ENCODE results near the gene LRRC32.

LRRC32 gene

GRCh38 chr11:76638270-76639197, 32.0 kb downstream of the LRRC32 start:
- Mint-ChIP-seq H3K4me3 (no peak overlapping the region), H3K36me3 (no peaks in the 10 kb centered on the region), H3K9me3 (no peaks in the 10 kb centered on the region), H3K4me1 (no peaks in the 10 kb centered on the region), H3K27ac (no peak overlapping the region), H3K27me3 (peaks cover 14% of the 10 kb centered on the region)

DNA sequence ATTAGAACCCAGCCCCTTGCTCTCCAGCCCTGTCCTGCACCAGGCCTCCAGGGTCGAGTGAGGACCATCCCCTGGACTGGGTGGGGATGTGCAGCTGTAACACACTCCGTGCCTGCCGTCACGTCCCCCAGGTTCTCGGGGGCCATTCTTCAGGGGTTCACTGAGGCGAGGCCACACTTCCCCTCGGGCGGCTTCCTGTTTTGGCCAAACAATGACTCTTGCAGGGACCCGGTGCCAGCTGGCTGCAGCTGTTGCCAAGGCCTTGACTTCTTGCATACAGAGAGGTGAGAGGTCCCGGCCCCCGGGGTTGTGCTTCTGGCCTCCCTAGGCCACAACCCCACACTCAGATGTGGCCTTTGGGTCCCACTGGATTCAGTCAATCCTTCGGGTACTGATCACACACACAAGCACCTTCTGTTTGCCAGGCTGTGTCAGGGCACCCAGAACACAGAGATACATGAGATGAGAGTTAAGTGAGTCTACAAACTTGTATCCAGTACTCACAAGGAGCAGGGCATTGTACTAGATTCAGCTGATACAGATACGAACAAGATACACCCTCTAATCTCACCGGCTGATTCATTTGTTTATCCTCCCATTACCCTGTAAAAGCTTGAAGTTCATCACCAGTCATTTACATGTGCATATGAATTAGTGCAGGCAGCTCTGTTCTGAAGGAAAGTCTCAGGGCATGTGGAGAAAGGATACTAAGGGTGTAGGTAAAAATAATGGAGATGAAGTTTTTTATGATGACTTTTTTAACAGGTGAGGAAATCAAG, 32.9 kb downstream of the LRRC32 start:
- Mint-ChIP-seq H3K27ac (no peak overlapping the region), H3K4me3 (no peak overlapping the region), H3K4me1 (no peaks in the 10 kb centered on the region), H3K9me3 (no peaks in the 10 kb centered on the region), H3K36me3 (no peaks in the 10 kb centered on the region), H3K27me3 (peaks cover 14% of the 10 kb centered on the region)

DNA sequence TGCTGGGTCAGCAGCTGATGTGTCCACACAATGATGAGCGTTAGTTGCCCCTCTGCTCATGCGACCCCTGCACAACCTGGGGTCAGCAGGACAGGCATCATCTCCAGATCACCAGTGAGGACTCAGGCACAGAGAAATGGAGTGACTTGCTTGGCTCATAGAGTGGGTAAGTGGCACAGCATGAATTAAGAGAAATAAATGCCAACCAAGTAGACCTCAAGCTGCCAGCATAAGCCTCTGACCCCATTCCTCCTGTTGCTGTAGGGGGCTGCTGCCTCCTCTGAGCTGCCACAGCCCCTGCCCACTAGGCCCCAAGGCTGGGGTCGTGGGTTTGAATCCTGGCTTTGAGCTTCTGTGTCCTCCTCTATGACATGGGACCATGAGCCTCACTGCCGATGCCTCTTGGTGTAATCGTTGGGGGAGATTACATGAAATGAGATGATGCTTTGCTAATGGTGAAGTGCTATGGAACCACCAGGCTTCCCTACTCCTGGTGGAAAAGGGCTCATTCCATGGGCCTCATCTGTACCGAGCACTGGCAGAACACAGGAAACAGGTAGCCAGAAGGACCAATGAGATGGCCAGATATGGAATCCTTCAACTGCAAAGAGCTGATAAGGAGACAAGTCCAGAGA, 33.6 kb downstream of the LRRC32 start:
- H3K27ac Mint-ChIP-seq, result no peak overlapping the region

DNA sequence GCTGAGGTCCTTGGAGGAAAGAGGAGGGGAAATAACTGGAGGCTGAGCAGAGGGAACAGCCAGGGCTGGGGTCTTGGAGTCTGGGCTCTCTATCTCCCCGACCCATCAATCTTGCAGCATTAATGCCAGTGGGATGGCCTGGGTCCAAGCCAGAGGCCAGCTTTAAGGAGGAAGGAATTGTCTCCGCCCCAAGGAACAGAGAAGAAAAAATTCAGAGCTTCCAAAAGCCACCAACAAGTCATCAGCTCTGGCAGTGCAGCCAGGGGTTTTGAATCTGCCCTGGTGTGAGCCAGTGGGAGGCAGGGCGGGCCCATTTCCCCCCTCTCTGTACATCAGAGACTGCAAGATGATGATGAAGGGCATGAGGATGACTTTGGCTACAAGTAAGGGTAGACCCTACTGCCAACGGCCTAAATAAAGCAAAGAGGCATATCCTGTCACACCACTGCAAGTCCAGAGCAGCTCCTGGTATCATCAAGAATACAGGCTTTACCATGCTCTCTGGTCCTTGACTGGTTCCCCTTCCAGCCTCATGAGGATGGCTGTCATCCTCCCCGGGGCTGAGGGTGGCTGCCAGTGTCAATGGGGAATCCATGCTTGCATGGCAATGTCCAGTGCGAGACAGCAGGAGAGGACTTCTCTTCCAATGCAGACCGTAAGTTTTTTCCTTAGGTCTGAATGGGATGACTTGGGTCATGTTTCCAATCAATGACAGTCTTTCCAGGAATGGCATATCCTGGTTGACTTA, 34.4 kb downstream of the LRRC32 start:
- H3K27me3 Mint-ChIP-seq, result peaks cover 9% of the 10 kb centered on the region

More for the DNA sequence above, 33.6 kb downstream of the LRRC32 start:
- Mint-ChIP-seq H3K4me1 (no peaks in the 10 kb centered on the region), H3K4me3 (no peak overlapping the region), H3K36me3 (no peaks in the 10 kb centered on the region), H3K9me3 (no peaks in the 10 kb centered on the region), H3K27me3 (peaks cover 12% of the 10 kb centered on the region)

GRCh38 chr11:76634886-76635285, 35.7 kb downstream of the LRRC32 start:
- Mint-ChIP-seq H3K36me3 (no peaks in the 10 kb centered on the region), H3K9me3 (no peaks in the 10 kb centered on the region), H3K27me3 (peaks cover 9% of the 10 kb centered on the region), H3K27ac (no peak overlapping the region), H3K4me3 (no peak overlapping the region), H3K4me1 (peaks cover 5% of the 10 kb centered on the region)

More for the DNA sequence above, 34.4 kb downstream of the LRRC32 start:
- H3K27ac Mint-ChIP-seq, result no peak overlapping the region
- no peaks in the 10 kb centered on the region for H3K36me3 Mint-ChIP-seq
- H3K4me3 Mint-ChIP-seq, result no peak overlapping the region
- no peaks in the 10 kb centered on the region for H3K4me1 Mint-ChIP-seq
- no peaks in the 10 kb centered on the region for H3K9me3 Mint-ChIP-seq

DNA sequence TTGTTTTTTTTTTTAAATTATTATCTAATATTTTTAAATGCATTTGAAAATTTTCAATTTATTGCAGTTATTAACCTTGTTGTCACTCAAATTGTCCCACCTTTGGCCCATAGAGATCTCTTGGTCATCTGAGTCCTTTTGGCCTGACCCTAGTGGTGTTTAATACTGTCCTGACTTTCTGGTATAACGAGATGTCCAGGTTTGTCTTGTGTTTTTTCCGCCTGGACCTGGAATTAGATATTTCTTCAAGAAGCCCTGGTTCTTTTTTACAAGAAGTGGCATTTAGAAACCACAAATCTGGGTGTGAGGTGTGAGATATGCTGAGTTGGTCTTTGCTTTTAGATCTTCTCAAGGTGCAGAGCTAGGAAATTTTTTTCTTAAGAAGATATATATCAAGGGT, 38.1 kb downstream of the LRRC32 start:
- H3K9me3 Mint-ChIP-seq, result no peaks in the 10 kb centered on the region
- peaks cover 5% of the 10 kb centered on the region for H3K4me1 Mint-ChIP-seq
- H3K36me3 Mint-ChIP-seq, result no peaks in the 10 kb centered on the region

GRCh38 chr11:76631566-76632308, 38.8 kb downstream of the LRRC32 start:
- Mint-ChIP-seq H3K36me3 (no peaks in the 10 kb centered on the region), H3K27ac (no peak overlapping the region), H3K27me3 (no peaks in the 10 kb centered on the region), H3K4me3 (no peak overlapping the region), H3K9me3 (no peaks in the 10 kb centered on the region), H3K4me1 (peaks cover 5% of the 10 kb centered on the region)

More for the DNA sequence above, 38.1 kb downstream of the LRRC32 start:
- Mint-ChIP-seq H3K27me3 (no peaks in the 10 kb centered on the region), H3K27ac (no peak overlapping the region), H3K4me3 (no peak overlapping the region)

DNA sequence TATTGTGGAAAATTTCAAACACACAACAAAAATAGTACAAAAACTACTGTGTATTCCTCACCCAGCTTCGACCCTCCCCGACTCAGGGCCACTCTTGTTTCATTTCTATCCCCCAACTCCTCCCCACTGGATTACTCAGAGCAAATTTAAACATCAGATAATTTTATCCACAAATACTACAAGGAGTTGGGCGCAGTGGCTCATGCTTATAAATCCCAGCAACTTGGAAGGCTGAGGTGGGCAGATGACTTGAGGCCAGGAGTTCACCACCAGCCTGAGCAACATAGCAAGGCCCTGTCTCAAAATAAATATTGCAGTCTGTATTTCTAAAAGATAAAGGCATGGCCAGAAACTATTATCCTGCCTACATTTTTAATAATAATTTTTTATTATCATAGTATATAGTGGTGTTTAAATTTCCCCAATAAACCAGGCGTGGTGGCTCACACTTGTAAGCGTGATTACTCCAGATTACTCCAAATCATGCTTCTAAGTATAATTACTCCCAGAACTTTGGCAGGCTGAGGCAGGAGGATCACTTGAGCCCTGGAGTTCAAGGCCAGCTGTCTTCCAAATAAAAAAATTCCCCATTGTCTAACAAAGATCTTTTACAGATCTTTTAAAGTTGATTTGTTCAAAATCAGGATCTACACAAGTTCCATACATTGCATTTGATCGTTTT, 39.8 kb downstream of the LRRC32 start:
- no peaks in the 10 kb centered on the region for H3K36me3 Mint-ChIP-seq
- H3K27me3 Mint-ChIP-seq, result no peaks in the 10 kb centered on the region
- no peak overlapping the region for H3K27ac Mint-ChIP-seq
- peaks cover 5% of the 10 kb centered on the region for H3K4me1 Mint-ChIP-seq
- H3K4me3 Mint-ChIP-seq, result no peak overlapping the region
- H3K9me3 Mint-ChIP-seq, result no peaks in the 10 kb centered on the region

GRCh38 chr11:76629853-76630599, 40.5 kb downstream of the LRRC32 start:
- H3K4me1 Mint-ChIP-seq, result peaks cover 5% of the 10 kb centered on the region
- no peak overlapping the region for H3K4me3 Mint-ChIP-seq
- peaks cover 2% of the 10 kb centered on the region for H3K27me3 Mint-ChIP-seq
- no peak overlapping the region for H3K27ac Mint-ChIP-seq
- H3K36me3 Mint-ChIP-seq, result peaks cover 1% of the 10 kb centered on the region
- H3K9me3 Mint-ChIP-seq, result peaks cover 5% of the 10 kb centered on the region

- peaks cover 1% of the 10 kb centered on the region for H3K36me3 Mint-ChIP-seq
- peaks cover 6% of the 10 kb centered on the region for H3K9me3 Mint-ChIP-seq
- H3K4me1 Mint-ChIP-seq, result peaks cover 5% of the 10 kb centered on the region
- H3K4me3 Mint-ChIP-seq, result no peak overlapping the region
- no peak overlapping the region for H3K27ac Mint-ChIP-seq
- H3K27me3 Mint-ChIP-seq, result peaks cover 2% of the 10 kb centered on the region
These were observed 41.3 kb downstream of the LRRC32 start for GRCh38 chr11:76629116-76629852.

DNA sequence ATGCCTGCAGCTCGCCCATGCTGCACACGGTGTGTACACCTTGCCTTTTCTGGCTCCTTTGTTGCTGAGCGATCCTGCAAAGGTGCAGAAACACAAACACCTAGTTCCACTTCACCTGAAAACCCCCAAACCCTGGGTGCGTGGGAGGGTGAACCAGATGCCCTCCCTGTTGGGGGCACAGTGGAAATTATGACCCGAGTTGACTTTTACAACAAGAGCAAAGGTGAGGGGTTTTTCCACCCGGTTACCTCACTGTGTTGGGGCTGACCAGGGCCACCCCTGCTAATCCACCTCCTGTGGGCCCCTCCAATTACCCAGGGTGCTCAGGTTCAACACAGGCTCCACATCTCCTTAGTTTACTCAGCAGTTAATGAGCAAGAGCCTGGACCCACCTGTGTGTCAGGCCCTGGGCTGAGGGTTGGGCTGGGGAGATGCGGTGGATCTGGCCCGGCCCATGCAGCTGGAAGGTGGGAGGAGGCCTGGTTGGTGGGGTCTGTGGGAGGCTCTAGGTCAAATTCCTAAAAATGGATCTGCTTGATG, 42.1 kb downstream of the LRRC32 start:
- Mint-ChIP-seq H3K4me3 (no peak overlapping the region), H3K27me3 (peaks cover 2% of the 10 kb centered on the region), H3K9me3 (peaks cover 6% of the 10 kb centered on the region), H3K36me3 (peaks cover 1% of the 10 kb centered on the region), H3K4me1 (peaks cover 5% of the 10 kb centered on the region), H3K27ac (no peak overlapping the region)

- peaks cover 1% of the 10 kb centered on the region for H3K36me3 Mint-ChIP-seq
- H3K4me3 Mint-ChIP-seq, result no peak overlapping the region
- H3K27ac Mint-ChIP-seq, result no peak overlapping the region
- H3K27me3 Mint-ChIP-seq, result peaks cover 2% of the 10 kb centered on the region
- H3K4me1 Mint-ChIP-seq, result peaks cover 5% of the 10 kb centered on the region
- peaks cover 6% of the 10 kb centered on the region for H3K9me3 Mint-ChIP-seq
These were observed 42.9 kb downstream of the LRRC32 start for GRCh38 chr11:76627606-76628005.

DNA sequence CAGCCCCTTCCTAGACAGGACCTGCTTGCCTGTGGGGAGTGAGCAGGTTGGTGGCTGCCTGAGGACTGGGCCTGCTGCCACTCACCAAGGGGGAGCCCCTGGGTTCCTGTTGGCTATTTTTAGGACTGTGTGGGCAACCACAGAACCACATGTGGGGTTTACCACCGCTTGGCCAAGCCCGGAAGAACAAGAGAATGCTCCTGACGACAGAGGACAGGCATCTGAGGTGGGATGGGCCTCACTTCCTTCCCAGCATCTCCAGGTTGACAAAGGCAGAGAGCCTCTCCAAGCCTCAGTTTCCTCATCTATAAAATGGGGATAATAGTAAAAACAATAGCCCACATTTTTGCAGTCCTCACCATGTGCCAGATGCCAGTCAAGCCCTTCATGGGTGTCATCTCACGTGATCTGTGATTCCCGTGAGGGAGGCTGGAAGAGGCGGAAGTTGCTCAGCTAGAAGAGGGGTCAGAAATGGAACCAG, 43.6 kb downstream of the LRRC32 start:
- no peak overlapping the region for H3K27ac Mint-ChIP-seq
- H3K36me3 Mint-ChIP-seq, result peaks cover 1% of the 10 kb centered on the region
- H3K4me3 Mint-ChIP-seq, result no peak overlapping the region
- peaks cover 5% of the 10 kb centered on the region for H3K4me1 Mint-ChIP-seq
- peaks cover 6% of the 10 kb centered on the region for H3K9me3 Mint-ChIP-seq
- H3K27me3 Mint-ChIP-seq, result peaks cover 2% of the 10 kb centered on the region
